K562 (cell line): Measurements from ENCODE around the gene CAB39. TPM values are rescaled to one million over a fixed set of nuclear protein-coding genes. Genes with fewer than 3 reads are reported as not detected.

Source experiments
- BCL6 ChIP-seq: fragments of 250-450 bp; sonication (Bioruptor Pico); IDR thresholded peaks from 2 replicates; pipeline ENCODE4 v1.4.0; 2020
- CBFA2T3 ChIP-seq: fragments of 450-650 bp; IDR thresholded peaks from 2 replicates; pipeline ENCODE4 v1.6.1; 2017
- CBFB ChIP-seq: sonication (generic); formaldehyde crosslinking; IDR thresholded peaks from 2 replicates; pipeline ENCODE4 v1.4.0; 2020; ENCODE audit warnings: mild to moderate bottlenecking, missing genetic modification reagents
- CSDE1 ChIP-seq, 2 experiments: fragments of 450-650 bp; IDR thresholded peaks; 2 replicates each; pipeline ENCODE4 v1.6.1; 2016; ENCODE audit warnings: mild to moderate bottlenecking in 1 of 2
- E2F1 ChIP-seq: sonication (generic); formaldehyde crosslinking; IDR thresholded peaks from 2 replicates; pipeline ENCODE4 v1.8.1; 2023; ENCODE audit warnings: mild to moderate bottlenecking, missing genetic modification reagents, moderate library complexity
- ELF4 ChIP-seq: fragments of 450-650 bp; formaldehyde crosslinking; IDR thresholded peaks from 2 replicates; pipeline ENCODE4 v1.4.0; 2022; ENCODE audit warnings: missing genetic modification characterization
- EP400 ChIP-seq: fragments of 450-650 bp; IDR thresholded peaks from 2 replicates; pipeline ENCODE4 v1.6.1; 2017; ENCODE audit warnings: antibody characterized with exemption, mild to moderate bottlenecking, moderate library complexity
- FOXJ3 ChIP-seq: sonication (generic); formaldehyde crosslinking; IDR thresholded peaks from 2 replicates; pipeline ENCODE4 v1.4.0; 2020; ENCODE audit warnings: mild to moderate bottlenecking, missing genetic modification reagents
- GABPB1 ChIP-seq: sonication (generic); formaldehyde crosslinking; IDR thresholded peaks from 2 replicates; pipeline ENCODE4 v1.8.0; 2022; ENCODE audit warnings: mild to moderate bottlenecking, missing genetic modification reagents
- KAT8 ChIP-seq: fragments of 450-650 bp; IDR thresholded peaks from 2 replicates; pipeline ENCODE4 v1.6.1; 2016; ENCODE audit warnings: low read depth, mild to moderate bottlenecking
- KDM4B ChIP-seq, 2 experiments: fragments of 450-650 bp in 1 of 2; sonication (generic) in 1 of 2; IDR thresholded peaks; 2 replicates each; pipeline ENCODE4 v1.6.1; 2016 to 2017; ENCODE audit warnings: borderline replicate concordance in 2 of 2, antibody characterized with exemption in 1 of 2, low read depth in 1 of 2, mild to moderate bottlenecking in 1 of 2
- NRF1 ChIP-seq, 2 experiments: fragments of 450-650 bp; IDR thresholded peaks in 1 of 2; conservative IDR thresholded peaks in 1 of 2; 2 replicates each; pipeline ENCODE4 v1.6.1; 2014; ENCODE audit warnings: mild to moderate bottlenecking in 2 of 2
- ZNF146 ChIP-seq: IDR thresholded peaks from one replicate; pipeline ENCODE4 v1.6.1; 2018; ENCODE audit warnings: missing compliant biosample characterization; ENCODE audit not compliant: unreplicated experiment
- ZNF766 ChIP-seq: fragments of 200-800 bp; sonication (Bioruptor generic); conservative IDR thresholded peaks from 2 replicates; pipeline ENCODE4 v1.6.1; 2016; ENCODE audit warnings: missing genetic modification characterization, missing compliant biosample characterization
- ZNF79 ChIP-seq: fragments of 250-450 bp; sonication (Bioruptor Pico); IDR thresholded peaks from 2 replicates; pipeline ENCODE4 v1.4.0; 2020; ENCODE audit warnings: low read depth, mild to moderate bottlenecking, moderate library complexity
- polyA plus RNA-seq, 8 experiments: library from polyadenylated mRNA; depleted of rRNA in 4 of 8; stranded (reverse) in 5 of 8; unstranded in 3 of 8; fragments of >200 nt; fragmentation: Nextera tagmentation in 2 of 8; fragmentation: Illumina TruSeq in 1 of 8; extraction: Ambion mirVana in 2 of 8; extraction: Trizol in 1 of 8; gene quantifications; 2 replicates each; pipeline versions ENCODE4 v1.2.1 to v1.2.3, GENCODE V29; 2011 to 2014; ENCODE audit warnings: inconsistent platforms in 1 of 8, missing spikeins in 1 of 8
- total RNA-seq, 7 experiments: library from RNA; depleted of rRNA in 6 of 7; stranded (reverse); fragments of >200 nt in 6 of 7; fragmentation: Illumina TruSeq in 2 of 7; extraction: Trizol in 2 of 7; gene quantifications; 2 replicates each; pipeline versions ENCODE4 v1.2.1 to v1.2.3, GENCODE V29; 2011 to 2021; ENCODE audit warnings: low replicate concordance in 1 of 7
- TF ChIP-seq, protein P1 (sequence below): fragments of 450-650 bp; formaldehyde crosslinking; IDR thresholded peaks from 2 replicates; pipeline ENCODE4 v1.4.0; 2020; ENCODE audit warnings: mild to moderate bottlenecking, moderate library complexity
- TF ChIP-seq, protein P2 (sequence below): IDR thresholded peaks from 2 replicates; pipeline ENCODE4 v1.6.1; 2011; ENCODE audit not compliant: insufficient read length; ENCODE audit errors: extremely low read depth
- TF ChIP-seq, protein P3 (sequence below): sonication (generic); formaldehyde crosslinking; IDR thresholded peaks from 2 replicates; pipeline ENCODE4 v1.8.0; 2022; ENCODE audit warnings: missing genetic modification reagents, mild to moderate bottlenecking, borderline replicate concordance
- TF ChIP-seq, protein P4 (sequence below): IDR thresholded peaks from 2 replicates; pipeline ENCODE4 v1.6.1; 2011; ENCODE audit warnings: borderline replicate concordance, low read depth, mild to moderate bottlenecking, moderate library complexity, low read length; ENCODE audit not compliant: insufficient read depth, poor library complexity, severe bottlenecking
- TF ChIP-seq, protein P5 (sequence below): fragments of 450-650 bp; IDR thresholded peaks from 2 replicates; pipeline ENCODE4 v1.6.1; 2017; ENCODE audit warnings: mild to moderate bottlenecking, moderate library complexity

CAB39 gene
- total and polyA plus RNA-seq, 9 of the 15 experiments (the other 6 are each of a cell fraction or from before 2014, with no cell fraction given): 27.2 to 94.4 (median 70.1) TPM

GRCh38 chr2:230712443-230713330, at the start of gene CAB39 (continued):
- TF ChIP-seq NRF1 (conservative IDR thresholded peaks at IDR 0.05 in 1 of 2, IDR thresholded peaks at IDR 0.05 in 1 of 2) (peak; percentile 88 to 90; a peak in 3 of 4 replicates), E2F1 (CRISPR knock-in tag) (no peak; the same call in 1 of the 2 replicates), KAT8 (no peak), EP400 (no peak), ZNF766 (CRISPR knock-in tag) (no peak), ZNF146 (no peak), CBFA2T3 (no peak), ZNF79 (CRISPR knock-in tag) (no peak), GABPB1 (CRISPR knock-in tag) (no peak; the same call in 1 of the 2 replicates), KDM4B (IDR thresholded peaks at IDR 0.05; ENCODE audit: borderline replicate concordance in 2 of 2, low read depth in 1 of 2) (0 out of 4 replicates have a peak, but pooled peaks of 1 of the 2 experiments have one; percentile 63), CBFB (CRISPR knock-in tag) (no peak), BCL6 (CRISPR knock-in tag) (no peak), ELF4 (CRISPR knock-in tag) (no peak), CSDE1 (IDR thresholded peaks at IDR 0.05) (no peak), FOXJ3 (CRISPR knock-in tag) (no peak)
- TF ChIP-seq, protein P1, sequence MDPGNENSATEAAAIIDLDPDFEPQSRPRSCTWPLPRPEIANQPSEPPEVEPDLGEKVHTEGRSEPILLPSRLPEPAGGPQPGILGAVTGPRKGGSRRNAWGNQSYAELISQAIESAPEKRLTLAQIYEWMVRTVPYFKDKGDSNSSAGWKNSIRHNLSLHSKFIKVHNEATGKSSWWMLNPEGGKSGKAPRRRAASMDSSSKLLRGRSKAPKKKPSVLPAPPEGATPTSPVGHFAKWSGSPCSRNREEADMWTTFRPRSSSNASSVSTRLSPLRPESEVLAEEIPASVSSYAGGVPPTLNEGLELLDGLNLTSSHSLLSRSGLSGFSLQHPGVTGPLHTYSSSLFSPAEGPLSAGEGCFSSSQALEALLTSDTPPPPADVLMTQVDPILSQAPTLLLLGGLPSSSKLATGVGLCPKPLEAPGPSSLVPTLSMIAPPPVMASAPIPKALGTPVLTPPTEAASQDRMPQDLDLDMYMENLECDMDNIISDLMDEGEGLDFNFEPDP: no peak
- TF ChIP-seq, protein P2, sequence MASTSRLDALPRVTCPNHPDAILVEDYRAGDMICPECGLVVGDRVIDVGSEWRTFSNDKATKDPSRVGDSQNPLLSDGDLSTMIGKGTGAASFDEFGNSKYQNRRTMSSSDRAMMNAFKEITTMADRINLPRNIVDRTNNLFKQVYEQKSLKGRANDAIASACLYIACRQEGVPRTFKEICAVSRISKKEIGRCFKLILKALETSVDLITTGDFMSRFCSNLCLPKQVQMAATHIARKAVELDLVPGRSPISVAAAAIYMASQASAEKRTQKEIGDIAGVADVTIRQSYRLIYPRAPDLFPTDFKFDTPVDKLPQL: no peak
- TF ChIP-seq, protein P3, sequence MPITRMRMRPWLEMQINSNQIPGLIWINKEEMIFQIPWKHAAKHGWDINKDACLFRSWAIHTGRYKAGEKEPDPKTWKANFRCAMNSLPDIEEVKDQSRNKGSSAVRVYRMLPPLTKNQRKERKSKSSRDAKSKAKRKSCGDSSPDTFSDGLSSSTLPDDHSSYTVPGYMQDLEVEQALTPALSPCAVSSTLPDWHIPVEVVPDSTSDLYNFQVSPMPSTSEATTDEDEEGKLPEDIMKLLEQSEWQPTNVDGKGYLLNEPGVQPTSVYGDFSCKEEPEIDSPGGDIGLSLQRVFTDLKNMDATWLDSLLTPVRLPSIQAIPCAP (CRISPR knock-in tag): no peak
- TF ChIP-seq, protein P4, sequence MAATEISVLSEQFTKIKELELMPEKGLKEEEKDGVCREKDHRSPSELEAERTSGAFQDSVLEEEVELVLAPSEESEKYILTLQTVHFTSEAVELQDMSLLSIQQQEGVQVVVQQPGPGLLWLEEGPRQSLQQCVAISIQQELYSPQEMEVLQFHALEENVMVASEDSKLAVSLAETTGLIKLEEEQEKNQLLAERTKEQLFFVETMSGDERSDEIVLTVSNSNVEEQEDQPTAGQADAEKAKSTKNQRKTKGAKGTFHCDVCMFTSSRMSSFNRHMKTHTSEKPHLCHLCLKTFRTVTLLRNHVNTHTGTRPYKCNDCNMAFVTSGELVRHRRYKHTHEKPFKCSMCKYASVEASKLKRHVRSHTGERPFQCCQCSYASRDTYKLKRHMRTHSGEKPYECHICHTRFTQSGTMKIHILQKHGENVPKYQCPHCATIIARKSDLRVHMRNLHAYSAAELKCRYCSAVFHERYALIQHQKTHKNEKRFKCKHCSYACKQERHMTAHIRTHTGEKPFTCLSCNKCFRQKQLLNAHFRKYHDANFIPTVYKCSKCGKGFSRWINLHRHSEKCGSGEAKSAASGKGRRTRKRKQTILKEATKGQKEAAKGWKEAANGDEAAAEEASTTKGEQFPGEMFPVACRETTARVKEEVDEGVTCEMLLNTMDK: peak; percentile 92
- TF ChIP-seq, protein P5, sequence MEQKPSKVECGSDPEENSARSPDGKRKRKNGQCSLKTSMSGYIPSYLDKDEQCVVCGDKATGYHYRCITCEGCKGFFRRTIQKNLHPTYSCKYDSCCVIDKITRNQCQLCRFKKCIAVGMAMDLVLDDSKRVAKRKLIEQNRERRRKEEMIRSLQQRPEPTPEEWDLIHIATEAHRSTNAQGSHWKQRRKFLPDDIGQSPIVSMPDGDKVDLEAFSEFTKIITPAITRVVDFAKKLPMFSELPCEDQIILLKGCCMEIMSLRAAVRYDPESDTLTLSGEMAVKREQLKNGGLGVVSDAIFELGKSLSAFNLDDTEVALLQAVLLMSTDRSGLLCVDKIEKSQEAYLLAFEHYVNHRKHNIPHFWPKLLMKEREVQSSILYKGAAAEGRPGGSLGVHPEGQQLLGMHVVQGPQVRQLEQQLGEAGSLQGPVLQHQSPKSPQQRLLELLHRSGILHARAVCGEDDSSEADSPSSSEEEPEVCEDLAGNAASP: no peak
